DMS79 treated with DMSO at 0.1 percent for 48 hours (cell line): ENCODE measurements around the gene ZNF800.

Experiments used
- DNase-seq: peaks from one replicate; lab custom pipeline; 2025; lab: John Stamatoyannopoulos, UW

ZNF800 gene

DNA sequence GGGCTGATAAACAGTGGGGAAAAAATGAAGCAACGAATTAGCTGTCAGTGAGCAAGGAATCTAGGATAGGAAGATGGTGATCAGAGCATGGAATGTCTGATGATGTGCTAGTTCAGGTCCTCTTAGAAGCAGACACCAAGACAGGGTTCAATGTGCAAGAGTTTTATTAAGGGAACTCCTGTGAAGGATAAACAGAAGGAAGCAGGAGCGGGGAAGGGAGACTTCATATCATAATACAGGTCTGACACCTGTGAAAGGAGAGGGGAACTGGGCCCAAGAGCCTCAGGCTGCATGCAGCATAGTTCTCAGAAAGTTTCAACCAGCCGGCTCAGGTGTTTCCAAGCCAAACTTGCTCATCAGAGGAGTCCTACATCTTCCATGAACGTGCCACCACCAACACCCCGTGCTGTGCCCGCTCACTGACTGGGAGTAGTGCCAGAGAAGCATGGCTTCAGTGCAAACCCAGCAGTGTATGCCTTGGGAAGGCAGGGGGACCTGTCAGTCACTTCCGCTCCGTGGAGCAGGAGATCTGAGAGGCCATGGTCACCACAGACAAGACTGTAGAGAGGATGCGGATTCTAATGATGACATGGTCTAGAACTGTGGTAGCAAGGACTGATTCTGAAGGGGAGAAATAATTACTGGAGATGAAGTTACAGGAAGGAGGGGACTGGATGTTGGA is 45.8 kb downstream of the ZNF800 start:
- no peak for DNase-seq

DNA sequence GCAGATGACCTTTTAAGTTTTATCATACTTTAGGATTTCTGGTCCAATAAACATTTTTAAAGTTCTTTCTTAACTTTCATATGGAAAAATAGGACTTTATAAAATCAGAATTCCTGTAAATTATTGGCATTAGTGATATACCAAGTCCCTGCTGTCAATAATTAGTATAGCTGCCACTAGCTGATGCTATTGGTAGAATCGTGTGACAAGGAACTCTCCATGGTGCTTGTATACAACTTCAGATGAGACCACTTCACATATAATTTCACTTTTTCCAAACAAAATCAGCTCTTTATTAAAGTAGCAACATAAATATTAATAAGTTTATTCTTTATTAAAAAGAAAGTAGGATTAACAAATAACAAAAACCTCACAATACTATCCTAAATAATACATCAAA is 49.9 kb downstream of the ZNF800 start:
- DNase-seq = no peak

DNA sequence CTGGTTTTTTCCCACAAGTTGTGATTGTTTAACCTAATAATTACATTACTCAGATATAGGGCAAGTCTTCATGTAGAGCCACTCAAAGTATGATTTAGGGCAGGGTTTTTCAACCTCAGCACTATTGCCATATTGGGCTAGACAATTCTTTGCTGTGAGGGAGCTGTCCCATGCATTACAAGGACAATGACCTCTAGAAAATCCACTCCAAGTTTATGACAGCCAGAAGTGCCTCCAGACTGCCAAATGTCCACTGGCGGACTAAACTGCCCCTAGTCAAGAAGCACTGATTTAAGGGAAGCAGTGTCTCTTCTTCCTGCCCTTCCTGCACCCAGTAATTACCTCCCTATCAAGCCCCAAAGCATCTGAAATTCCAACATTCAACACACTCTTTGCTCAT is 54.4 kb downstream of the ZNF800 start:
- no peak for DNase-seq

DNA sequence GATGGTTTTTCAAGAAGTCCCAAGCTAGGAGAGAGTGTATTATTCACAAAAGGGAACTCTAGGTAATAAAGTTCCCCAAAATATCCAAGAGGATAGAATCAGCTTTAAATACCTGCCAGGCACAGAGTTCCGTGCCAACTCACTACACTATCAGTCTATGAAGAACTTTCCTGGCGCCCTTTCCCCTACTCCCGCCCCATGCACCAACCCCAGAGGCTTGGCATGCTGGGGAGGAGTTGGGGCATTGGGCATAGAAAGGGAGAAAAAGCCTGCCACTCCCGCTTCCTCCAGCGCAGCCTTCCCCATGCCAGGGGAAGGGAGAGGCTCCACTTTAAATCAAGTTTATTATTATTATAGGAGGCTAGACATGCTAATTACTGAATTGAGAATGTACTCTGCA is 54.9 kb downstream of the ZNF800 start:
- no peak for DNase-seq

GRCh38 chr7:127336458-127336857 is 56.0 kb downstream of the ZNF800 start:
- no peak for DNase-seq

- no peak for DNase-seq
These were observed 59.6 kb downstream of the ZNF800 start for GRCh38 chr7:127332880-127333279.

DNA sequence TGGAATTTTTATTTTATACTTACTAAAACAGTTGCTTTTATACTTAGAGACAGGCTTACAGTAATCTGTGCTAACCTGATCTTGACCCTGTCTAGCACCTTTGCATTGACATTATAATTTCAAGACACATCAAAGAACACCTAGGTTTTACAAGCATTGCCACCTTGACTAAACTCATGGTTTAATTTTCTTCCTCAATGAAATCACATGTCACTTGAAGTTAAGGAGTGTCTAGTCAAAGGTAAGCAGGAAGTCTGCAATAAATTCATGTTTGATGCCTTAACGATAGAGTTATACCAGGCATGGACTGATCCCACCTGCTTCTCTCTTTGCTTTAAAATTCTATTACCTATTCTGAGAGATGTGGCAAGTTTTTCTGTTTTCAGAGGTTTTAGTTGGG is 62.4 kb downstream of the ZNF800 start:
- no peak for DNase-seq

DNA sequence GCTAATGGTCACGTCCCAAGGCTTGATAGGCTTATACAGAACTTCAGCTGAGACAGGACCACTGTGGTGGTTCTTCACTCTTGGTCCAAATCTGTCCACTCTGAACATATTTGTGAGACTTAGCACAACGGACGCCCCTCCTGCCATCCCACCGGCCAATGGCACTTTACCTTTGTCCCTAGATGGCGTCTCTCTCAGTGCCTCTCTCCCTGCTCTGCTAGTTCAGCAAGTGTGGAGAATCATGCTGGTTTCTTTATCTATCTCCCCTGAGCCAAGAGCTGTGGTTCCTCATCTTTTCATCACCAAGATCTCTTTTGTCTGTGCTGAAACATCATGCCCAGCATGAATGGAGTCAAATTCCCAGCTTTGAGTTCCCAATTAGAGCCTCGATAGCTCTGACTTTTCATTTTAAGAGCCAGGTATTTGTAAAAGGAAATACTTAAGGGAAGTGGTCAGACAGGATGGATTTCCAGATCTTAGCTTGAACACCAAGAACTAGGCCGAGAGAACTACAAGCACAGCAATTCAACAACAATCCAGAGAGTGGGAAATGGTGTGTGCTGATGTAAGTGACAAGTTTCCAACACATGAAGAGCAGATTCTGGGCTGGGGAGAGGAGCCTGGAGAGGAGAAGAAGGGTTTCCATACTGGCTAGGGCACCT is 69.5 kb downstream of the ZNF800 start:
- no peak for DNase-seq

GRCh38 chr7:127322351-127322750 is 70.2 kb downstream of the ZNF800 start:
- no peak for DNase-seq

- DNase-seq = no peak
These were observed 71.5 kb downstream of the ZNF800 start for GRCh38 chr7:127320974-127321373.
